Measurements from ENCODE around the gene STAT4.

The STAT4 gene

DNA sequence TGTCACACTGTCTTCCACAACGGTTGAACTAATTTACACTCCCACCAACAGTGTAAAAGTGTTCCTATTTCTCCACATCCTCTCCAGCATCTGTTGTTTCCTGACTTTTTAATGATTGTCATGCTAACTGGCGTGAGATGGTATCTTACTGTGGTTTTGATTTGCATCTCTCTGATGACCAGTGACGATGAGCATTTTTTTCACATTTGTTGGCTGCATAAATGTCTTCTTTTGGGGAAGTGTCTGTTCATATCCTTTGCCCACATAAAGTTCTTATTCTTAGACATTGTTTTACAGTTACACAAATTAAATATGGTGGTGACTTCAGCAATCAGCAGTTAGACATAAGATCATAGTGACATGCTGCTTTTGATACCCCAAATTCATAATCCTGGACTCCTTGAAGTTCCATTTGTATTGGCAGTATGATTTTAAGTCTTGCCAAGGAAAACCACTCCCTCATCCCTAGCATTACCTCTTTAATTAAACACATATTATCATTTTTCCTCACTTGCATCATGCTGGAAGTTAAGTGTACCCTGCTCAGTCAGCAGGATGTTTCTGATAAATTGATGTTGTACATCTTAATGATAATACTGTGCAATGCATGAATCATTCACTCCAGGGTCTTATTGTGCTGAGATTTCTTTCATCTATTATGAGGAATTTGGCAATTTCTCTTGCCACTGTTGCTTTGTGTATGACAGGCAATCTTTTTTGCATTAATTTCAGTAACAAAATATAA is 69.2 kb downstream of the STAT4 start:
- no peak for DNase-seq

DNA sequence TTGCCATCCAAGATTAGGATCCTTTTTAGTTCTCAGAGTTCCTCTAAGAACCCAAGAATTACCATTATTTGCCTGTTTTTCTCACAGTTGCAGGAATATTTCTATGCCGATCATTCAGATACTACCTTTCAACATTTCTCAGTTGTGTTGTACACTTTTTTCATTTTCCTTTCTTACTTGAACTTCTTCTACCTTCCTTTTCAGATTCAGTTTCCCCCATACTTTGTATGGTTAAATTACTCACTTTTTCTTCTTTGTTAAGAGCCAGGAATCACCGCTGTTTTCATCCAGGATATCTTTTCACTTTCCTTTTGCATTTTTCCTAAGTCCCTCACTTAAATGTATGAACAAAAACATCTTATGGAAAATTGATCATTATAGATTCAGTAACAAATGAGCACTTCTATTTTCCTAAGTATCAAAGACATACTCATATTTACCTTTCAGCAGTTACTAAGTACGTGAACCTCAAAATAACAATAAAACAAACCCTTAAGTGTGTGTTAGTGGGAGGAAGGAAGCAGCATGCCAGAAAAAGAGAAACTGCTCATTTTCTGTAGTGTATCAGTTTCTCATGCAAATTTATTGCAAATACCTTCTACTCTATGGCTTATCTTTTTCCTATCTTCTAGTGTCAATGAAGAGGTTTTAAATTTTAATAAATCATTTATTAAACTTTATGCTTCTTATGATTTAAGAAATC is 72.5 kb downstream of the STAT4 start:
- no peak for DNase-seq

DNA sequence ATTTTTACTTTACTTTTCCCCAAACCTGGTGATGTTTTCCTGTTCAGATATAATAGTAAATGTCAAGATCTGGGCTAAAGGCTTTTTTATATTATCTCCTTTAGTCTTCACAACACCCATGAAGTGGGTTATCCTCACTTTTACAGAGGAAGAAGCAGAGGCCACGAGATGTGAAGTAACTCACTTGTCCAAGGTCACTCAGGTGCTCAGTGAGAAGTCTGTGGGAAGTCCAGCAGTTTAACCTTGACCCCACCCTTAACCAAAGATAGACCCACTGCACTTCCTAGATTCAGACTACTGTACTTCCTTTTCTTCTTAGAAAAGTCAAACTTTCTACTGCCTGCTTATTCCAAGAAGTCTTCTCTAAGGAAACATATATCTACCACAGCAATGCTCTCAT is 80.5 kb downstream of the STAT4 start:
- no peak for DNase-seq

DNA sequence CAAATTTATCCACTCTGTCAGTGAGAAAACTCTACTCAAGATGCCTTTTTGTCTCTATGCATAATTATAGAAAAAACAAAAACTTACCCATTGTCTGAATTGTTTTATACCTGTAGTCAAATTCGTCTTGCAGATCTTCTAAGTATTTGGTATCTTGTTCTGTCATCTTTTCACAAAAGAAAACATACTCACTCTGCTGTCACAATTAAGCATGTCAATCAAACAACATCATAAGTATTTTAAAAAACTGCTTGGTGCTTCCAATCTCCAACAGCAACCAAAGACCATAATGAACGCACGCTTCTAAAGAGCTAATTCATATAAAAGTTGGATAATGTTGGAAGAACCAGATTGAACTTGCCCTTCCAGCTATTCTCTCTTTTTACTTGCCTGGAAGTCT is 81.2 kb downstream of the STAT4 start:
- DNase-seq: no peak

DNA sequence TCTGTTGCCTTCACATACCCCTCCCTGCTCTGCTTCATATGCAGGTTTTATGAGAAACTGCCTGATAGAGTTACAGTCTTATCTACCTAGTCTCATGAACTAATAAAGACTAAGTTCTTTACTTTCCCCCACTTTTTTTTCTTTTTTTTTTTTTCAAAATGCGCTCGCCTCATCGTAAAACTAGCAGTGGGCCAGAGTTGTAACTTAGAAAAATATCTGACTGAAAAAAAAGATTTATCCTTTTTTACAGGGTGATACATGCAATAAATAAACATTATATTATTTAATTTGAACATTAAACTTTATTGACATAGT is 83.9 kb downstream of the STAT4 start:
- DNase-seq: no peak

DNA sequence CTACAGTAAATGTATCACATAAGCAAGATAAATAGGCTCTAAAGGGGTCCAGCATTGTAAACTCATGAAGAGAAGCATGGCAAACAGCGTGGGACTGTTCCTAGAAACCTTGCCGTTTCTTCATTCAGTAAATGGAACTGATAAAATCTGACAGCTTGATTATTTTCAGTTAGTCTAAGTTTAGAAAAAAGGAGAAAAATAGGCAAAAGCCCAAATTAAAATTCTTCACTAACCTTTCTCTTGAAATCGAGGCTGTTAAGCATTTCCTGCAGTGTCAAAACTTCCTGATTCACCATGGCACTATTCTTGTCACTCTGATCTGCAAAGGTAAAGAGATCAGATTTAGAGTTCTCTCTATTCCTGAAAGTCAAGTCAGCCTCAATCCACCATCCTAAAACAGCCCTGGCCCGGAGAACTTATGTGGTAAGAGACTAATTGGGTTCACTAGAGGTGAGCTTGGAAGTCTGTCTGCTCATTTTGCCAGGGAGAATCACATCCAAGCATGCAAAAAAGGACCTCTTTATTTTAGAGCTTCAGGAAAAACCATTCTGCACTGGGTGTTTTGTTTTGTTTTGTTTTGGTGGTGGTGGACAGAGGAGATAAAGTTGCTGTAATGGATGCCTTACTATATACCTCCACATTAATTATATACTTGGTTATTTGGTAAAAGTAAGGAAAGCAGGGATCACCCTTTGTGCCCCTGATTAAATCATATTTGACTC is 84.4 kb downstream of the STAT4 start:
- DNase-seq: no peak

DNA sequence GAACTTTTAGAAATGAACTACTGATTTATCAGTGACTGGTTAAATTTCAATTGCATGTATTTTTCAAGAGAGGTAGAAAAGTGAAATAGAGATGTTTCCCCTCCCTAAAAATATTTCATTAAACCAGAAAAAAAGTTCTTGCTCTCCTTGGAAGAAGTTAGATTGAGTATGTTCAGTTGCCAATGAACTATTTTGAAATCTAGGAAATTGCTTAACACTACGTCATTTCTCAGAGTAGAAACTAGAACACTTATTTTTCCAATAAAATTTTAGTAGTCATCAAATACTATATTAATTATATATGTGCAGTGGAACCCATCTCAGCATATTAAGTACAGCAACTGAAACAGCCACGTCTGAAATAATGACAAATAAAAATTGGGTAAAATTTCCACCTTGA is 85.0 kb downstream of the STAT4 start:
- no peak for DNase-seq

DNA sequence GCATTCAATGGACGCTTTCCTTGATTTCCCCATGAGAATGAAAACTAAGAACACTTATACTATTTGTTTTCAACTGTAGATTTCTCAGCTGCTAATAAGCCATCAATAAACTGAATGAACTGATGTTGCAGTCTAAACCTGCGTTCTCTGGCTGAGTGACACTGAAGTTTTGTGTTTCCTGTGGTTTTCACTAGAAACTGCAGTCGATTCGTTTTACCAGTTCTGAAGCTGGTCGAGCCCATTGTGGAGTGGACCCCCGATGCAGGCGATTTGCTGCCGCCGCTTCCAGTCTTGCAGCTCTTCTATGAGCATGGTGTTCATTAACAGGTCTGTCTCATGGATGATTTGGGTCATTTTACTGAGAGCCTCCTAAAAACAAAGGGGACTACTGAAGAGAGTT is 86.2 kb downstream of the STAT4 start:
- DNase-seq: peak; percentile 27

DNA sequence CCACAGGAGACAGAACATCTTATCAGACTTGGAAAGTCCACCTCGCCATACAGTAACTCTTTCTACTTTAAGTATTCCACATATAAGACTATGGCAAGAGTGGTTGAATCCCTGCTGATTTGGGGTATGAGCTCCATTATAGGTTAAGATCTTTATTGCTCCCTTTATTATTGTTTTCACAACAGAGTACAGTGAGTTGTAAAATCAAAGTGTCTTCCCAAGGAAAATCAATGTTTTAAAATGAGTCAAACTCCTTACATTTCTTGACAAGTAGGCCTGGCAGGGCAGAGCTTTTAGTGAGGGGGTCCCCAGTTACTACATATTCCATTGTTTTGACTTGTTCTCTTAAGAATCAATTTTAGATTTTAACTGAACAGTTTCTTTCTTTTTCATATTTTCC is 87.2 kb downstream of the STAT4 start:
- no peak for DNase-seq

DNA sequence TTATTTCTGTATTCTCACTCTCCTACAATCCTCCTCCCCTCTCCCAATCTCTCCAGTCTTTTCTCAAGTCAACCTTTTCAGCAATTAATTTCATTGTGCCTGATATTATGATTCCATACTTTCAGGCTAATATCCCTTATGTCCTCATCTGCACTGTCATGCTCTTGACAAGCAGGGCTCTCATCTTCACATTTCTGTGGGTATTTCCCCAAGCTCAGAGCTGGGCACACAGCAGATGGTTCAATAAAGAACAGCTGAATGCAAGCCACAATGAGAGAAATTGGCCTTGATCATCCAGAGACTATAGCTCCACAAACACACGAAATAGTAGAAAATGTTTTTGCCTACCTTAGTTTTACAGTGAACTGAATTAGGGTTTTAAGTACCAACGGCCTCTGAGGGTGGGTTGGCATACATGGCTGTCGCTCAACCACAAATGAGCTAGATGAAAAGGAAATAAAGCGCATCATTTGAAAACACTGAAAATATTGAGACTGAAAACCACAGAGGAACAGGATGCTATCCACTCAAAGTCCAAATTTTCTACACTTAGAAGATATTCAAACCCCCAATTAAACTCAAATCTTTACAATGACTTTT is 89.3 kb downstream of the STAT4 start:
- DNase-seq: no peak

DNA sequence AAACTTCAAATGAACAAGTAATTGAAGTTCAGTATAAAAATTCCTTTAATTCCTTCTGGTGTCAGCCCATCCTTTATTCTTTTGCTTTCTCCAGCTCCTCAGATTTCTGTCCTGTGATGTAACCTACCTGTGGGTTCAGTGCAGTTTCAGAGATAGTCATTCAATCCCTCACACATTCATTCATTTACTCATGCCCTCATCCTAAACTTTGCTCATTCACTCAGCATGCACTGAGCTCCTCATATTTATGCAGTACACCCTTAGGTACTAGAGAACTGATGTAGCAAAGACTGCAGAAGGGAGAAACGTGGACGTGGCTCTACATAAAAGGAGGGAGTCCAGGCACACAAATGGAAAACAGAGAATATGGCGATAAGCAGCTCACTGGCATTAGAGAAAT is 91.5 kb downstream of the STAT4 start:
- DNase-seq: no peak

DNA sequence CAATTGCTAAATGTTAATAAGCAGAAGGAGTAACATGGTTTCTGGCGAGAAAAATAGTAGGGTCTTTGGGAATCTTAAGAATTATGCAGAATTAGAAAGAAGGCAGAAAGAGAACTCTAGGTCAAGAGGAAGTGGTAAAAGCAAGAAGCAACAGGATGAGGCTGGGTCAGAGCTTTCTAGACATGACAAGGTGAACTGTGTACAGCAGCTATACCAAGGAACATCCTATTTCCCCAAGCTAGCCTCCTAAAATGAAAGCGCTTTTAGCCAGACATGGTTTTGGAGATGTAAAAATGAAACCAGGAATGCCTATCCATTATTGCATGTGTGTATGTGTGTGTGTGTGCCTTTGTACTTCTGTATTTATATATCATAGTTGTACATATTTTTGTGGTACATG is 94.6 kb downstream of the STAT4 start:
- DNase-seq: no peak

DNA sequence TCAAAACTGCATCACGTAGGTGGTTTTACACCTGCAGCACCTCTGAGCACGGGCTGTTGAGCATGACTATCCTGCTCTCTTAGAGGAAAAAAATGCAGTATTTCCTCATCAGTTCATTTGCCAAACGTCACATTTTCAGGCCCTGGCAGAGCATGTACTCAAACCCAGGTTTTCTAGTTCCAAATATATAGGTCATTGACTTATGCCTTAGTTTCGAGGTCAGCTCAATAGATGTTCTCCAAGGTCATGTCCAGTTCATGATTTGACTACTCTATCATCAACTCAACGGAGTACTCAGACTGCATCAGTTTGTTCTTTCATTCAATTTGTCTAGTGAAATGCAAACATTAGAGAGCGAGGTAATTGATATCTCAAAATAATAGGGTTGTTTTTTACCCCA is 97.5 kb downstream of the STAT4 start:
- no peak for DNase-seq

DNA sequence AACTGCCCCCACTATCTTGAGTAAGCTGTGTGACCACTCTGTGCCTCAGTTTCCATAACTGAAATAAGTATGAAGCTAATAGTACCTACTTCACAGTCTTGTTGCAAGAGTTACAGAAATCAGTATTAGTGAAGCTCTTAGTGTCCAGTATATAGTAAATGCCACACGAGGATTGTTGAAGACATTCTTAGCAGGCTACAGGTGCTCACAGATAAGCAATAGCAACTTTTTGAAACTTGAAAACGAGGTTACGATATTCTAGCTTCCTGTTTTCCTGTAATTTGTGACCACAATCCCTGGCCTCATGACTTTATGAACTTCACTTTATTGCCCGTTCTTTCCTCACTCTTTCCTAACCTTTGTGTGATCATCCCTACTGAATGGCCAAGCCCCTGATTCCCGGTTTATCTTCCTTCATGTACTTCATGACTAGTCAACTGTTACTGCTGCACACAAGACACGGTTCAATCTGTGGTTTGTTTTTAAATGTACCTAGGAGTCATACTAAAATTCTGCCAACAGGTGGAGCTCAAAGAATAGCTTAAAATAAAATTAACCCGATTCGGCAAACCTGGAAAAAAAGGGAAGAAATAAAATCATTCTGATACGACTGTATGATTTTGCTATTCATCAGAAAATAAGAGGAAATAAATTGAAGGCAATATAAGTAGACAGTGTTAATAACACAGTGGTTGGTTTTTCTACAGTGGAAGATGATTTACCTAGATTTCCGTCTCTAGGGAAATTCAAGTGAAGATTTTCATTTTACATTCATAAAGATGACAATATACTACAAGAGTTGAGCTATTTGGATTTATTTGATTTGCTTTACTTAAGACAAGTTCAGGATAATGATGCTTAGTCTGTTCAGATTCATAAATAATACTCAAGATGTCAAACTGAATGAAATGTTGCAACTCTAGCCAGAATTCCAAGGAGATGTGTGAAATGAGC is 98.7 kb downstream of the STAT4 start:
- peak; percentile 68 for DNase-seq

DNA sequence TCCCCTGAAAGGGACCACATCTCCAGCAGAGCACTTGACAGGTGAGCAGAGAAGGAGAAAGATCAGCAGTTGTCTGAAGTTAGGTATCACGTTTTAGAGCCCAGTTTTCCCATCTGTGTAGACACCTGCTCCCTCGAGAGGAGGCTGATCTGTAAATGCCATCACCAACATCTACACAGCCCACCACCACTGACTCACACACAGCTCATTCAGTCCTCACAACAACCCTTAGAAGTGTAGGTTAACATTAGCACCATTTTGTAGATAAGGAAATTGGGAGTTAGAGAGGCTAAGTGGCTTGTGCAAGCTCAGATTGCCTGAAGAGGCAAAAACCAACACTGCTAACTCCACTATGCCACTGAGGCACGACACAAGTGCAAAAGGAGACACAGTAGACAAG is 99.6 kb downstream of the STAT4 start:
- no peak for DNase-seq

DNA sequence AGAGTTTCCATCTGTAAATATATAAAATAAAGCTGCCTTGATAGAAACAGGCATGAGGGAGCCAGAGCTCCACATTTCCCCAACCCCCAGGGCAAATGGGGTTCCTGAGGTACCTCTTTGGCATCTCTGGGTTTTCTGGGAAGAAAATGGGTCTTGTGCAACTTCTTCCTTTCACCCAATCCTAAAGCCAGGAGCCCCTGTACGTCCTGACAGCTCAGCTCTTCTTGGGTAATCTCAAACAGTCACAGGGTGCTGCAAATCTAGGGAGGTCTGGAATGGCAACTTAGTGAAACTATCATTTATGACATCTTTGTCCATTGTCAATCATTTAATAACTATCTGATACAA is 100.2 kb downstream of the STAT4 start:
- no peak for DNase-seq

DNA sequence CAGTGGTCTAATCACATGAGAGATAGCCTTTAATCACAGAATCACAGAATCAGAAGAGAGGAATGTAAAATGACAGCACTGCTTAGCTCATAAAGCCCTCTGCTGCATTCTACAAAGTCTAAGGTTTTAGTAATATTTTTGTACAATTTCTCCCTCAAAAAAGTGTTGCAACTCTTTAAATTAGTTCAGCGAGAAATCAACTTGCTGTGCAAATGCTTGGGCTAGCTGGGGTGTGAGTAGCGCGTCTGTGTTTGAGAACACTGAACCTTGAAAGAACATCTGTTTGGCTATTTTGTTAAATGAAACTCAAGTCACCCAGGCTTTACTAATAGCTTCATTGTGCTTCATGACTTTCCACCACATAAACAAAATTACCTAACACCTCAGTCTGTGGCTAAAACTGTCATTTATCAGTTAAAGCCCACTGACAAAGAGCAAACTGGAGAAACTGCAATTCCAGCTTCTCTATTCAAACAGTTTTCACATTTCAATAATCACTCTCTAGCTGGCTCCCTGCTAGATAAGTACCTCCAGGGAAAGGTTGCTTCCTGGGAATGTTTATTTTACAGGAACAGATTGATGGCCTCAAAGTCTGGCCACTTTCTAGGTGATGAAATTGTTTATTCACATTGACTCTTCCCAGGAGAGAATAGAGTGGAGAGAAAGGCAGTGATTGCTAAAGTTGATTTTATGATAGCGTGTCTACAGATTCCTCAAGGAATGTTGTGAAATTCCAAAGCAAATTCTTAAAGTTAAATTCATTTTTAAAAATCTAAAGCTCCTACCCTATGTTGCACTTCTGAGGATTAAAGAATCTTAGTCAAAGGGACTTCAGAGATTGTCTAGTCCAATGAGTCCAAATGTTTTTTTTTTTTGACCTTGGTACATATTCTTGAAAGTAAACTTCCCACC is 100.8 kb downstream of the STAT4 start:
- no peak for DNase-seq

DNA sequence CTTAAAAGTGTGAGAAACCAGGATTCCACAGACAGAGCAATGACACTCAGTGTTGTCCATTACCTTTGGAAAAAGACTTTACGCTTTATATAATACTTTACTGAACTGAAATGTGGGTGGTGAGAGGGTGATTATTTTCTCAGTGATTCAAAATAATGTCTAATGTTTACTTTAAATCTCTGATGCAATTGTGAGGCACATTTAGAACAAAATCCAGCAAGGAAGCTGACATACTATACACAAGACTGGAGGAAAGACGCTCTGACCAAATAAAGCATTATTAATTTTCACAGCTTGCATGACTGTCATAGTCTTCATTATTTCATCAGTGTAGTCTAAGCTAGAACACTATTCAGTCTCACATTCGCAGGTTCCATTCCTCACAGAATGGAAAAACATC is 102.7 kb downstream of the STAT4 start:
- DNase-seq: no peak

DNA sequence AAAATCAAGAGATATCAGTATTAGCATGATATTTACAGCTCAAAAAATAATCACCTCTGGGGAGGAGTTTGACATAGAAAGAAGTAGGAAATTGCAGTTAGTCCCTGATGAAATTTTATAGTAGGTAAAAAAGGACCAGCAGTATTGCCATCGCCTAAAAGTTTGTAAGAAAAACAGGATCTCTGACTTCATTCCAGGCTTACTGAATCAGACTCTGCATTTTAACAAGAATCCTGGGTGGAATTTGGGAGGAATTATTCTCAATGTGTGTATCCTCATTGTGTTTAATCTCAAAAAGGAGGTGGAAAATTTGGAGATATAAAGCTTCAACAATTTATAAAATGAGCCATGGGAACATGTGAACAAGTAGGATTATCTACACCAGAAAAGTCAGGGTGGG is 105.7 kb downstream of the STAT4 start:
- no peak for DNase-seq

DNA sequence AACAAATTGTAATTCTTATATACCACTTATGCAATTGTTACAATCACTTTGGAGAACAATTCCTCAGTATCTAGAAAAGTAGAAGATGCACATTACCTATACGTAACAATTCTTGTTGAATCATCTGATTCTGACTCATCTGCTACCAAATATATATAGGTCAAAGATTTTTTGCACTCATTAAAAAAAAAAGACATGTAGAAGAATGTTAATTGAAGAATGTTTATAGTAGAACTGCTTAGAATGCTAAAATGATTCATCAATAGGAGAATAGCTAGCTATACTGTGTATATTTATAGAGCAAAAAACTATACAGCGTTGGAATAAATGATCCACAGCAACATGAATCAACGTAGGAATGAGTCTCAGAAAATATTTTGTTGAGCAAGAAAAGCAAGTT is 107.4 kb downstream of the STAT4 start:
- DNase-seq: no peak

DNA sequence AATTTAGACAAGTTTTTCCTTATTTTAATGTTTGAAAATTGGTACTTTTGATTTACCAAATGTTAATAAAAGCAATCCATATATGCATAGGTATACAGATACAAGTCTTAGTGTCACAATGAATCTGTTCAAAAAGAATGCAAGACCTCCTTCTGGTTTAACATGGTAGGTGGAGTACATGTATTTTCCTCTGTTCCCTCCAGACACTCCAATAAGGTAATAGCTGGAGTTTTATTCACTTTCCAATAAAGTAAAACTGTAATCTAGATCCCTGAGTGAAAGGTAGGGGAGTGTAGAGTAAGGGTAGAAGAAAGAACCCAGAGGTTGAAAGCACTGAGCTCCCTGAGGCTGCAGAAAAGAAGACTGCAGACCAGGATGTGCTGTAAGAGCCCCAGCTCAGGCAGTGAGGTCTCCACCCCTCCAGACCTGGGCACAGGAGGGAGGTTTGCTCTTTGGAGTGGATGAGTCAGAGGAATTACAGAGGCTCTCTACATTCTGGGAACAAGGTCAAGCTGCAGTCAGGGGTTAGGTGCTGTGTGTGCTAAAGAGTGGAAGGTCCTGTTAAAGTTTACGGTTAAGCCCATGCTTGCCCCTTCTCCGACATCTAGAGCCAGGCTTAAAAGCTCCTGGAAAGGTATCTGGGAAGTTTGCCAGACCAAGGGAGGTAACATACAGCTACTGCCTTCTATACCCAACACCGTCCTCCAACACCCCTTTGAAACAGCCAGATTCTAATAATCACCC is 109.2 kb downstream of the STAT4 start:
- no peak for DNase-seq
